IMR-90 (cell line): ENCODE data around the gene HSPG2. TPM values are rescaled to one million over a fixed set of nuclear protein-coding genes. Genes with fewer than 3 reads are reported as not detected.
A peak's percentile ranks its signal among the peaks of the same experiment; 100 is the strongest.

Experiments
- ATAC-seq: fragments of 200-7000 bp; cut with Tn5 transposase; 2 replicates; pipeline ENCODE4 v1.9.1; 2020; ENCODE audit warnings: low read depth, mild to moderate bottlenecking, moderate library complexity
- BruUV-seq: library from RNA; stranded (reverse); fragments of 400-500 nt; replicated peaks from 2 replicates; lab custom pipeline; 2021; lab: Mats Ljungman, UMichigan
- CTCF ChIA-PET: fragments of 300-600 bp; formaldehyde crosslinking; extraction: SDS; loops from one replicate; lab custom pipeline; 2021; ENCODE audit warnings: antibody characterized with exemption; lab: Yijun Ruan, JAX
- POLR2A ChIA-PET: fragments of 300-600 bp; sonication (Branson Sonifier 250); formaldehyde crosslinking; loops from one replicate; lab custom pipeline; 2022; ENCODE audit warnings: antibody characterized with exemption; ENCODE audit not compliant: unreplicated experiment; lab: Charles Lee
- DNase-seq: peaks from one replicate; pipeline ENCODE4 v3.0.0; 2013
- H2AFZ ChIP-seq: replicated peaks from 2 replicates; pipeline ENCODE3; 2013; ENCODE audit warnings: low read length, mild to moderate bottlenecking; ENCODE audit not compliant: poor library complexity
- H2AK5ac ChIP-seq: 2 replicates; pipeline ENCODE4 v1.6.1; 2013; ENCODE audit warnings: low read depth, low read length, inconsistent platforms
- H2AK9ac ChIP-seq: replicated peaks from 2 replicates; pipeline ENCODE3; 2013; ENCODE audit warnings: mild to moderate bottlenecking, low read depth, low read length, moderate library complexity; ENCODE audit not compliant: poor library complexity
- H2BK120ac ChIP-seq: 2 replicates; pipeline ENCODE4 v1.6.1; 2013; ENCODE audit warnings: low read depth, low read length, inconsistent platforms
- H2BK15ac ChIP-seq: 3 replicates; pipeline ENCODE4 v1.6.1; 2013; ENCODE audit warnings: low read depth, low read length, inconsistent platforms
- H2BK20ac ChIP-seq: 2 replicates; pipeline ENCODE4 v1.6.1; 2013; ENCODE audit warnings: low read depth, mild to moderate bottlenecking, inconsistent platforms, low read length, moderate library complexity
- H2BK5ac ChIP-seq: 2 replicates; pipeline ENCODE4 v1.6.1; 2013; ENCODE audit warnings: mild to moderate bottlenecking, low read depth, low read length, inconsistent platforms; ENCODE audit not compliant: poor library complexity, severe bottlenecking
- H3K14ac ChIP-seq: replicated peaks from 2 replicates; pipeline ENCODE4 v1.6.1; 2013; ENCODE audit warnings: low read depth, low read length, inconsistent platforms
- H3K18ac ChIP-seq: 2 replicates; pipeline ENCODE4 v1.6.1; 2013; ENCODE audit warnings: low read depth, low read length, control low read depth
- H3K23ac ChIP-seq: 2 replicates; pipeline ENCODE4 v1.6.1; 2013; ENCODE audit warnings: low read depth, low read length, inconsistent platforms
- H3K27ac ChIP-seq: 2 replicates; pipeline ENCODE4 v1.5.1; 2013; ENCODE audit warnings: mild to moderate bottlenecking, control low read depth, low read length; ENCODE audit not compliant: insufficient read depth
- H3K27me3 ChIP-seq: 2 replicates; pipeline ENCODE4 v1.6.1; 2013; ENCODE audit warnings: low read length; ENCODE audit not compliant: control insufficient read depth, insufficient read depth
- H3K36me3 ChIP-seq: 2 replicates; pipeline ENCODE4 v1.6.1; 2013; ENCODE audit warnings: low read length, mixed read lengths; ENCODE audit not compliant: control insufficient read depth, insufficient read depth
- H3K4ac ChIP-seq: 2 replicates; pipeline ENCODE4 v1.6.1; 2013; ENCODE audit warnings: low read depth, low read length, inconsistent platforms
- H3K4me1 ChIP-seq: 2 replicates; pipeline ENCODE4 v1.6.1; 2013; ENCODE audit warnings: low read length, mixed read lengths; ENCODE audit not compliant: control insufficient read depth, insufficient read depth
- H3K4me2 ChIP-seq: 2 replicates; pipeline ENCODE4 v1.6.1; 2013; ENCODE audit warnings: low read depth, mild to moderate bottlenecking, control low read depth, low read length, moderate library complexity
- H3K4me3 ChIP-seq: 2 replicates; pipeline ENCODE4 v1.5.1; 2013; ENCODE audit warnings: low read depth, mild to moderate bottlenecking, control low read depth, low read length, moderate library complexity; ENCODE audit not compliant: insufficient read depth
- H3K56ac ChIP-seq: 2 replicates; pipeline ENCODE4 v1.6.1; 2013; ENCODE audit warnings: low read length, inconsistent platforms; ENCODE audit not compliant: insufficient read depth; ENCODE audit errors: extremely low read depth
- H3K79me1 ChIP-seq, 2 experiments: 2 replicates each; pipeline ENCODE4 v1.6.1; 2013; ENCODE audit warnings: low read length in 2 of 2, inconsistent platforms in 1 of 2, low read depth in 1 of 2
- H3K9ac ChIP-seq: 2 replicates; pipeline ENCODE4 v1.6.1; 2013; ENCODE audit warnings: low read depth, low read length, control low read depth
- H3K9me1 ChIP-seq: 2 replicates; pipeline ENCODE4 v1.6.1; 2013; ENCODE audit warnings: low read length, inconsistent platforms; ENCODE audit not compliant: insufficient read depth
- H3K9me3 ChIP-seq: 2 replicates; pipeline ENCODE4 v1.6.1; 2013; ENCODE audit warnings: low read length; ENCODE audit not compliant: control insufficient read depth, insufficient read depth
- H4K20me1 ChIP-seq: 2 replicates; pipeline ENCODE4 v1.6.1; 2013; ENCODE audit warnings: low read length, inconsistent platforms; ENCODE audit not compliant: insufficient read depth
- H4K5ac ChIP-seq: 2 replicates; pipeline ENCODE4 v1.6.1; 2013; ENCODE audit warnings: mild to moderate bottlenecking, low read depth, low read length, control low read depth
- H4K8ac ChIP-seq, 2 experiments: 2 replicates each; pipeline ENCODE4 v1.6.1; 2013; ENCODE audit warnings: low read depth in 2 of 2, low read length in 2 of 2, control low read depth in 1 of 2, inconsistent platforms in 1 of 2
- H4K91ac ChIP-seq: 2 replicates; pipeline ENCODE4 v1.6.1; 2013; ENCODE audit warnings: low read depth, low read length, inconsistent platforms; ENCODE audit not compliant: insufficient read depth
- BHLHE40 ChIP-seq: fragments of 150-350 bp; IDR thresholded peaks from 2 replicates; pipeline ENCODE4 v1.6.1; 2016; ENCODE audit warnings: mild to moderate bottlenecking, low read depth, low read length
- CEBPB ChIP-seq: IDR thresholded peaks from 2 replicates; pipeline ENCODE4 v1.6.1; 2012; ENCODE audit warnings: low read depth, low read length, improper control_type of control experiment
- CHD1 ChIP-seq: IDR thresholded peaks from 2 replicates; pipeline ENCODE4 v1.6.1; 2012; ENCODE audit warnings: low read depth, low read length, improper control_type of control experiment
- CTCF ChIP-seq: conservative IDR thresholded peaks from 2 replicates; pipeline ENCODE4 v1.5.1; 2012; ENCODE audit warnings: mild to moderate bottlenecking, low read depth, low read length, improper control_type of control experiment
- ELK1 ChIP-seq: fragments of 150-350 bp; IDR thresholded peaks from 2 replicates; pipeline ENCODE4 v1.6.1; 2016; ENCODE audit warnings: low read depth, mild to moderate bottlenecking, low read length, moderate library complexity, borderline replicate concordance
- FOS ChIP-seq: fragments of 150-350 bp; IDR thresholded peaks from 2 replicates; pipeline ENCODE4 v1.6.1; 2016; ENCODE audit warnings: low read depth, low read length
- MAFK ChIP-seq: IDR thresholded peaks from 2 replicates; pipeline ENCODE4 v1.6.1; 2012; ENCODE audit warnings: low read depth, low read length, improper control_type of control experiment
- MAZ ChIP-seq: IDR thresholded peaks from 2 replicates; pipeline ENCODE4 v1.6.1; 2012; ENCODE audit warnings: low read depth, mild to moderate bottlenecking, low read length, improper control_type of control experiment, moderate library complexity, borderline replicate concordance
- MXI1 ChIP-seq: IDR thresholded peaks from 2 replicates; pipeline ENCODE4 v1.6.1; 2012; ENCODE audit warnings: low read depth, mild to moderate bottlenecking, low read length, moderate library complexity, borderline replicate concordance
- NFE2L2 ChIP-seq: fragments of 150-350 bp; IDR thresholded peaks from 2 replicates; pipeline ENCODE4 v1.6.1; 2016; ENCODE audit warnings: low read depth, mild to moderate bottlenecking, low read length
- POLR2A ChIP-seq: IDR thresholded peaks from 2 replicates; pipeline ENCODE4 v1.6.1; 2012; ENCODE audit warnings: mild to moderate bottlenecking, low read depth, low read length
- RAD21 ChIP-seq: IDR thresholded peaks from 2 replicates; pipeline ENCODE4 v1.6.1; 2012; ENCODE audit warnings: low read length, improper control_type of control experiment
- RCOR1 ChIP-seq: IDR thresholded peaks from 2 replicates; pipeline ENCODE4 v1.6.1; 2012; ENCODE audit warnings: mild to moderate bottlenecking, low read length, improper control_type of control experiment; ENCODE audit not compliant: insufficient replicate concordance
- RFX5 ChIP-seq: IDR thresholded peaks from 2 replicates; pipeline ENCODE4 v1.8.0; 2012; ENCODE audit warnings: low read depth, mild to moderate bottlenecking, low read length, moderate library complexity
- SMC3 ChIP-seq: fragments of 150-350 bp; IDR thresholded peaks from 2 replicates; pipeline ENCODE4 v1.6.1; 2016; ENCODE audit warnings: low read depth, mild to moderate bottlenecking, antibody characterized with exemption, low read length, moderate library complexity
- USF2 ChIP-seq: fragments of 150-350 bp; IDR thresholded peaks from 2 replicates; pipeline ENCODE4 v1.6.1; 2017; ENCODE audit warnings: mild to moderate bottlenecking, antibody characterized with exemption, low read length, low read depth
- WGBS, 2 experiments: methylation state at CpG; one replicate each; pipeline versions ENCODE4 v1.1.5 to v1.1.7; 2013; ENCODE audit warnings: missing lambda C conversion rate in 2 of 2; ENCODE audit not compliant: insufficient read length in 1 of 2; ENCODE audit errors: extremely low coverage in 2 of 2; 5-methylcytosine and 5-hydroxymethylcytosine counted together
- dilution Hi-C: fragments of 300-500 bp; cut with HindIII; formaldehyde crosslinking; loops from one replicate; pipeline ENCODE4 v1.14.3; 2018; ENCODE audit warnings: low sequenced_read_pairs; ENCODE audit not compliant: unreplicated experiment
- in situ Hi-C: fragments of 300-500 bp; cut with MboI; formaldehyde crosslinking; loops from 3 replicates; pipeline ENCODE4 v1.14.3; 2019; ENCODE audit warnings: low sequenced_read_pairs, inconsistent platforms, mixed read lengths
- intact Hi-C: fragments of 100-400 bp; cut with micrococcal nuclease; formaldehyde crosslinking; loops from 2 replicates; pipeline ENCODE4 v1.10.0; 2022
- polyA plus RNA-seq, 3 experiments: library from polyadenylated mRNA; depleted of rRNA; stranded (reverse); fragments of >200 nt; gene quantifications; 2 replicates each; pipeline ENCODE4 v1.2.3, GENCODE V29; 2012; ENCODE audit warnings: low replicate concordance in 1 of 3
- total RNA-seq: library from RNA; depleted of rRNA; stranded (reverse); fragments of >200 nt; gene quantifications from 2 replicates; pipeline ENCODE4 v1.2.3, GENCODE V29; 2012

HSPG2 gene
- total and polyA plus RNA-seq, 2 of the 4 experiments (the other 2 are of a cell fraction): 15.8 to 94.0 TPM

- Histone ChIP-seq H4K8ac (no peak overlapping the region), H3K4me3 (no peak overlapping the region), H3K18ac (no peak overlapping the region), H3K9ac (no peak overlapping the region), H3K36me3 (peaks cover 32% of the 10 kb centered on the region), H2AK5ac (0 out of 2 replicates have a peak overlapping the region, but pooled peaks have one; percentile 7), H2BK15ac (no peak overlapping the region), H3K14ac (no peak overlapping the region), H3K27me3 (no peaks in the 10 kb centered on the region), H3K9me1 (peaks cover 17% of the 10 kb centered on the region), H3K27ac (no peak overlapping the region), H3K4me1 (peaks cover 11% of the 10 kb centered on the region), H2BK5ac (no peak overlapping the region), H2AK9ac (no peak overlapping the region), H3K56ac (no peak overlapping the region), H2BK120ac (no peak overlapping the region), H3K4ac (no peak overlapping the region), H2AFZ (no peak overlapping the region), H3K4me2 (no peak overlapping the region), H2BK20ac (no peak overlapping the region), H3K9me3 (no peaks in the 10 kb centered on the region), H3K79me1 (peaks cover 29 to 87% of the 10 kb centered on the region in 2 experiments), H3K23ac (peak overlapping the region; percentile 35; the same call in 1 of the 2 replicates), H4K91ac (no peak overlapping the region), H4K5ac (no peak overlapping the region), H4K20me1 (peaks cover 70% of the 10 kb centered on the region)
- TF ChIP-seq RAD21: no peak
- TF ChIP-seq CHD1: no peak
- TF ChIP-seq FOS: no peak
- TF ChIP-seq POLR2A: no peak
- no peak for TF ChIP-seq RFX5
- no peak for TF ChIP-seq NFE2L2
- TF ChIP-seq MAZ: no peak
- no peak for TF ChIP-seq MXI1
- no peak for TF ChIP-seq MAFK
- TF ChIP-seq CTCF: no peak
- no peak for TF ChIP-seq BHLHE40
- TF ChIP-seq SMC3: no peak
- no peak for TF ChIP-seq RCOR1
- TF ChIP-seq CEBPB: no peak
- no peak for TF ChIP-seq ELK1
- TF ChIP-seq USF2: no peak
- ChIA-PET POLR2A (no interaction called here), CTCF (no interaction called here)
- in situ Hi-C loops (no loop called here), intact Hi-C loops (no loop called here), dilution Hi-C loops (no loop called here)
- no peak for DNase-seq
- ATAC-seq: no peak
- BruUV-seq: no TSS peak
- no CpG with 5 or more reads among the region's 4 CpGs for WGBS, 2 experiments
Observed at GRCh38 chr1:21899267-21899810, 37.8 kb downstream of the HSPG2 start.
